ENCODE measurements around the gene ABL2. TPM values are rescaled to one million over a fixed set of nuclear protein-coding genes. Genes with fewer than 3 reads are reported as not detected.

The ABL2 gene
- total RNA-seq, 2 donors from 2014 or later, result 20.2 to 28.0 TPM

- Histone ChIP-seq H3K9ac (ENCODE audit: extremely low read depth, low read length, poor library complexity, severe bottlenecking) (no peak overlapping the region), H3K27ac (ENCODE audit: low read depth, low read length) (no peak overlapping the region), H3K36me3 (ENCODE audit: control insufficient read depth, insufficient read depth, low read length) (peaks cover 13% of the 10 kb centered on the region), H3K27me3 (ENCODE audit: control insufficient read depth, insufficient read depth, low read length, poor library complexity, severe bottlenecking) (no peaks in the 10 kb centered on the region), H3K4me3 (ENCODE audit: low read length) (no peak overlapping the region), H3K9me3 (ENCODE audit: control insufficient read depth, low read length) (peaks cover 19% of the 10 kb centered on the region), H3K4me1 (ENCODE audit: control insufficient read depth, insufficient read depth, low read length) (peaks cover 3% of the 10 kb centered on the region)
- H3K27ac Mint-ChIP-seq, result no peak overlapping the region
- WGBS, 2 experiments (ENCODE audit: insufficient coverage in 1 of 2, insufficient read length in 1 of 2), result 100% methylated on average over 1 of the region's 1 CpG; no CpG with 5 or more reads in 1 of the 2 experiments
- DNase-seq, result no peak
- peaks cover 12% of the 10 kb centered on the region for H3K9me3 Mint-ChIP-seq
- peaks cover 9% of the 10 kb centered on the region for H3K4me1 Mint-ChIP-seq
- TF ChIP-seq CTCF (conservative IDR thresholded peaks at IDR 0.05), result no peak
- H3K27me3 Mint-ChIP-seq (ENCODE audit: insufficient read depth), result no peaks in the 10 kb centered on the region
- H3K4me3 Mint-ChIP-seq, result no peak overlapping the region
- peaks cover 32% of the 10 kb centered on the region for H3K36me3 Mint-ChIP-seq (ENCODE audit: low read depth)
Observed at GRCh38 chr1:179144626-179145025, 84.9 kb downstream of the ABL2 start.

- Mint-ChIP-seq H3K27ac (no peak overlapping the region), H3K9me3 (peaks cover 21% of the 10 kb centered on the region), H3K4me3 (no peak overlapping the region), H3K36me3 (ENCODE audit: low read depth) (peaks cover 32% of the 10 kb centered on the region), H3K4me1 (peaks cover 9% of the 10 kb centered on the region), H3K27me3 (ENCODE audit: insufficient read depth) (no peaks in the 10 kb centered on the region)
- WGBS, 2 experiments (ENCODE audit: insufficient coverage in 1 of 2, insufficient read length in 1 of 2), result 96% methylated on average over 3 of the region's 3 CpGs; no CpG with 5 or more reads in 1 of the 2 experiments
- no peak for TF ChIP-seq CTCF (conservative IDR thresholded peaks at IDR 0.05)
- Histone ChIP-seq H3K36me3 (ENCODE audit: control insufficient read depth, insufficient read depth, low read length) (peaks cover 8% of the 10 kb centered on the region), H3K4me1 (ENCODE audit: control insufficient read depth, insufficient read depth, low read length) (peaks cover 3% of the 10 kb centered on the region), H3K27me3 (ENCODE audit: control insufficient read depth, insufficient read depth, low read length, poor library complexity, severe bottlenecking) (no peaks in the 10 kb centered on the region), H3K9ac (ENCODE audit: extremely low read depth, low read length, poor library complexity, severe bottlenecking) (no peak overlapping the region), H3K4me3 (ENCODE audit: low read length) (no peak overlapping the region), H3K9me3 (ENCODE audit: control insufficient read depth, low read length) (peaks cover 16% of the 10 kb centered on the region), H3K27ac (ENCODE audit: low read depth, low read length) (no peak overlapping the region)
- DNase-seq, result no peak
Observed at GRCh38 chr1:179143322-179143721, 86.2 kb downstream of the ABL2 start.

- H3K4me1 ChIP-seq (ENCODE audit: control insufficient read depth, insufficient read depth, low read length), result peaks cover 3% of the 10 kb centered on the region
- no peaks in the 10 kb centered on the region for H3K27me3 ChIP-seq (ENCODE audit: control insufficient read depth, insufficient read depth, low read length, poor library complexity, severe bottlenecking)
- WGBS, 2 experiments (ENCODE audit: insufficient coverage in 1 of 2, insufficient read length in 1 of 2), result 85 to 100% methylated on average over 1 to 2 of the region's 2 CpGs
- DNase-seq, result no peak
- no peak for TF ChIP-seq CTCF (conservative IDR thresholded peaks at IDR 0.05)
- H3K9me3 ChIP-seq (ENCODE audit: control insufficient read depth, low read length), result peaks cover 16% of the 10 kb centered on the region
- H3K27ac Mint-ChIP-seq, result no peak overlapping the region
- peaks cover 8% of the 10 kb centered on the region for H3K36me3 ChIP-seq (ENCODE audit: control insufficient read depth, insufficient read depth, low read length)
- no peak overlapping the region for H3K9ac ChIP-seq (ENCODE audit: extremely low read depth, low read length, poor library complexity, severe bottlenecking)
- no peak overlapping the region for H3K27ac ChIP-seq (ENCODE audit: low read depth, low read length)
- peaks cover 9% of the 10 kb centered on the region for H3K4me1 Mint-ChIP-seq
- no peak overlapping the region for H3K4me3 ChIP-seq (ENCODE audit: low read length)
- H3K27me3 Mint-ChIP-seq (ENCODE audit: insufficient read depth), result no peaks in the 10 kb centered on the region
- peaks cover 28% of the 10 kb centered on the region for H3K36me3 Mint-ChIP-seq (ENCODE audit: low read depth)
- H3K4me3 Mint-ChIP-seq, result no peak overlapping the region
- H3K9me3 Mint-ChIP-seq, result peaks cover 25% of the 10 kb centered on the region
Observed at GRCh38 chr1:179142889-179143299, 86.6 kb downstream of the ABL2 start.

Data from endodermal cell (in vitro differentiated cells).